ENCODE data around the gene MAP3K6.

MAP3K6 gene

DNA sequence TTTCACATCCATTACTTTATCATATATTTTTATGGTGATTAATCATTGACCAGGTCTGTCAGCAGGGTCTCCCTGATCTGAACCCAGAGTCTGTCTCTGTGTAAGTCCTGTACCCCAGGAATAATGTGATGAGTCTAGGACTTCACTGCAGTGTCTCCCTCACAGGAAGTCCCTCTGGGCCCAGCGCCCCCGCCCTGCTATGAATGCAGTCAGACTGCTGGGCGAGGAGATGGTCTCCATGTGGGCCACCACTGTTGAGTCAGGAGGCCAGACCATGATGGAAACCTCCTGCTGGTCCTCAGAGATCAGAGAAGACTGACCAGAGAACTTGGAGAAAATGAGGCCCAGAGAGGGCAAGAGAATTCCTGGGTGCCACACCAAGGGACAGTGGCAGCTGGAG is 35.3 kb downstream of the MAP3K6 start:
- TF ChIP-seq, protein P1, sequence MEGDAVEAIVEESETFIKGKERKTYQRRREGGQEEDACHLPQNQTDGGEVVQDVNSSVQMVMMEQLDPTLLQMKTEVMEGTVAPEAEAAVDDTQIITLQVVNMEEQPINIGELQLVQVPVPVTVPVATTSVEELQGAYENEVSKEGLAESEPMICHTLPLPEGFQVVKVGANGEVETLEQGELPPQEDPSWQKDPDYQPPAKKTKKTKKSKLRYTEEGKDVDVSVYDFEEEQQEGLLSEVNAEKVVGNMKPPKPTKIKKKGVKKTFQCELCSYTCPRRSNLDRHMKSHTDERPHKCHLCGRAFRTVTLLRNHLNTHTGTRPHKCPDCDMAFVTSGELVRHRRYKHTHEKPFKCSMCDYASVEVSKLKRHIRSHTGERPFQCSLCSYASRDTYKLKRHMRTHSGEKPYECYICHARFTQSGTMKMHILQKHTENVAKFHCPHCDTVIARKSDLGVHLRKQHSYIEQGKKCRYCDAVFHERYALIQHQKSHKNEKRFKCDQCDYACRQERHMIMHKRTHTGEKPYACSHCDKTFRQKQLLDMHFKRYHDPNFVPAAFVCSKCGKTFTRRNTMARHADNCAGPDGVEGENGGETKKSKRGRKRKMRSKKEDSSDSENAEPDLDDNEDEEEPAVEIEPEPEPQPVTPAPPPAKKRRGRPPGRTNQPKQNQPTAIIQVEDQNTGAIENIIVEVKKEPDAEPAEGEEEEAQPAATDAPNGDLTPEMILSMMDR (conservative IDR thresholded peaks at IDR 0.05; ENCODE audit: low read depth, low read length) = no peak
- DNase-seq (ENCODE audit: low read depth) = no peak
- no peak overlapping the region for H3K4me3 ChIP-seq (ENCODE audit: low read depth, low read length)

GRCh38 chr1:27330786-27331185 is 36.0 kb downstream of the MAP3K6 start:
- TF ChIP-seq, protein P1 (conservative IDR thresholded peaks at IDR 0.05; ENCODE audit: low read depth, low read length) = no peak
- H3K4me3 ChIP-seq (ENCODE audit: low read depth, low read length) = no peak overlapping the region
- no peak for DNase-seq (ENCODE audit: low read depth)

- H3K4me3 ChIP-seq (ENCODE audit: low read depth, low read length) = no peak overlapping the region
- no peak for DNase-seq (ENCODE audit: low read depth)
- TF ChIP-seq, protein P1 (conservative IDR thresholded peaks at IDR 0.05; ENCODE audit: low read depth, low read length) = no peak
Measured at GRCh38 chr1:27327964-27328363, 38.8 kb downstream of the MAP3K6 start.

- no peak for DNase-seq (ENCODE audit: low read depth)
- TF ChIP-seq, protein P1 (conservative IDR thresholded peaks at IDR 0.05; ENCODE audit: low read depth, low read length) = no peak
- no peak overlapping the region for H3K4me3 ChIP-seq (ENCODE audit: low read depth, low read length)
Measured at GRCh38 chr1:27325286-27325685, 41.5 kb downstream of the MAP3K6 start.

DNA sequence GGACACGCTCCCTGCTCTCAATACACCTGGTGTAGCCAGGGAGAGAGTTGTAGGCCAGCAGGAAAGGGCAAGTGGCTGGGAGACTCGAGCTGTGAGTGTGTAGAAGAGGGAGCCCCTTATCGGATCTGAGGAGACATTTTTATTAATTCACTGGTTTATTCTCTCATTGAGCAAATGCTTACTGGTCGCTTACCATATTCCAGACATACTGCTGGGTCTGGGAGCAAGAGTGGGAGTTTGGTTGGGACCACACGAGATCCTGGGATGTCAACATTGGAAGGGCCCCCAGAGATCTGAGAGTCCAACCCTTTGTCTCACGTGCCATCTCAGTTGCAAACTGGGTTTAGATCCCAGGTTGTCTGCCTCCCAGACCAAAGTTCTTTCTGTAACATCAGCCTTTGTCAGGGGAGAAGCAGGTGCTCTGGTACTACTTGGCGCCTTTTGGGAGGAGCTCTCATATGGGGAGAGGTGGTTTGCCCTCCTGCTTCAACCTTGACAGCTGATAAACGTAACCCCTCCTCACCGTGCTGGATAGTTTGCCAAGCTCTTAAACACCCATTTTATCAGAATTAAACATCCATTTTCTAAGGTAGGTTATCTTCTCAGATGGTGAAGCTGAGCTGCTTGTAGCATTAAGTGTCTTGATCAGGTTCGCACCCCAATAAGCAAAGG is 44.1 kb downstream of the MAP3K6 start:
- TF ChIP-seq, protein P1 (conservative IDR thresholded peaks at IDR 0.05; ENCODE audit: low read depth, low read length) = no peak
- peak overlapping the region; percentile 99 for H3K4me3 ChIP-seq (ENCODE audit: low read depth, low read length)
- no peak for DNase-seq (ENCODE audit: low read depth)

- DNase-seq (ENCODE audit: low read depth) = peak; percentile 97
- TF ChIP-seq, protein P1 (conservative IDR thresholded peaks at IDR 0.05; ENCODE audit: low read depth, low read length) = no peak
- peak within 1 kb of the TSS; percentile 99 for H3K4me3 ChIP-seq (ENCODE audit: low read depth, low read length)
Measured at GRCh38 chr1:27321813-27322568, 44.8 kb downstream of the MAP3K6 start, which contains the start of gene TMEM222. Gene TMEM222 (plus strand): TSS chr1:27322163. CDS start chr1:27322198, 35 bp downstream.

Data from choroid plexus epithelial cell (primary cell).